HL-60/S4 treated with phorbol 12-myristate 13-acetate at 8.2 ng/mL for 4 days and 3 days (cell line): Measurements from ENCODE around the gene RPL12.

Experiments
- in situ Hi-C: fragments of 300-500 bp; cut with MboI; formaldehyde crosslinking; loops from 2 replicates; pipeline ENCODE4 v1.15.0; 2022; ENCODE audit warnings: low sequenced_read_pairs

The RPL12 gene

GRCh38 chr9:127444921-127445850, 6.0 kb downstream of the RPL12 start:
- in situ Hi-C loops = no loop called here

GRCh38 chr9:127444283-127444920, 6.8 kb downstream of the RPL12 start:
- in situ Hi-C loops = no loop called here

DNA sequence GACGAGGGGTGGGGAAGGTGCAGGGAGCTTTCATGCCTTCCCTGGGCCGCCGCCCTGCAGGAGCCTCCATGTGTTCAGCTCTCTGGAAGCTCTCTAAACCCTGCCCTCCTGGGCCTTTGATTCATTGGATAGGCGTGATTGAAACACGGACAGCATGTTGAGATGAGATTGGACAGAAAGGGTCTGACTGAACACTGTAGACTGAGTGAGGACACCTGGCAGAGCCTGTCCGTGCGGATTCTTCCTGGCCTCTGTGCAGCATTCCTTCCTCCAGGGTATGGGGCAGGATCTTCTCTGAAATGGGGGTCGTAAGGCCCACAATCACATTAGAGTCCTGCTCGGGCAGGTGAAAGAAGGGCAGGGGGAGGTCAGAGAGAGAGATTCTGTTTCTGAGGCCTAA, 12.8 kb downstream of the RPL12 start:
- in situ Hi-C loops = no loop called here

- in situ Hi-C loops = no loop called here
These were observed 13.5 kb downstream of the RPL12 start for GRCh38 chr9:127437497-127438264.

DNA sequence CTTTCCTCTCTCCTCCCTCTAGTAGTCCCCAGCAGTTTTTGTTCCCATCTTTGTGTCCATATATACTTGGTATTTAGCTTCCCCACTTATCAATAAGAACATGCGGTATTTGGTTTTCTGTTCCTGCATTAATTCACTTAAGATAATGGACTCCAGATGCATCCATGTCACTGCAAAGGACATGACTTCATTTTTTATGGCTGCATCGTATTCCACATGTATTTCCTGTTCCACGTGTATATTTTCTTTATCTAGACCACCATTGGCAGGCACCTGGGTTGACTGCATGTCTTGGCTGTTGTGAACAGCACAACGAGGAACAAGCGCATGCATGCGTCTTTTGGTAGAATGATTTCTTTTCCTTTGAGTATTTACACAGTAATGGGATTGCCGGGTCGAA, 20.8 kb downstream of the RPL12 start:
- in situ Hi-C loops = no loop called here

DNA sequence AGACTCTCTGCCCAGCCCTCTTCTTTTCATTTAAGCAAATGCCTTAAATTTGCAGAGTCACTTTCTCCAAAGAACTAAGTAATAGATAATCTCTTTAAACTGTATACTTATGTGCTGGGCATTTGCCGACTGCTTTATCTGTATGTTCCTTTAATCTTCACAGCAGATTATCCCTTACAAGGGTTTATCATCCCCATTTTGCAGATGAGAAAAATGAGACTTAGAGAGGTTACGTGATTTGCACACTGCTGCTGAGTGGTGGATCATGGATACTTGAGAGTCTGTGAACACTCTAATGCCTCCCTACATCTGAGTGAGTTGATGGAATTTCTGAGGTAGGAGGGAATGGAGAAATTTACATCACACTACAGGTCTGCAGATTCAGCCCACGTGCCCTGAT, 22.9 kb downstream of the RPL12 start:
- in situ Hi-C loops = no loop called here

- in situ Hi-C loops = no loop called here
These were observed 24.4 kb downstream of the RPL12 start for GRCh38 chr9:127426756-127427155.

GRCh38 chr9:127424676-127424999, 26.6 kb downstream of the RPL12 start:
- in situ Hi-C loops = no loop called here

DNA sequence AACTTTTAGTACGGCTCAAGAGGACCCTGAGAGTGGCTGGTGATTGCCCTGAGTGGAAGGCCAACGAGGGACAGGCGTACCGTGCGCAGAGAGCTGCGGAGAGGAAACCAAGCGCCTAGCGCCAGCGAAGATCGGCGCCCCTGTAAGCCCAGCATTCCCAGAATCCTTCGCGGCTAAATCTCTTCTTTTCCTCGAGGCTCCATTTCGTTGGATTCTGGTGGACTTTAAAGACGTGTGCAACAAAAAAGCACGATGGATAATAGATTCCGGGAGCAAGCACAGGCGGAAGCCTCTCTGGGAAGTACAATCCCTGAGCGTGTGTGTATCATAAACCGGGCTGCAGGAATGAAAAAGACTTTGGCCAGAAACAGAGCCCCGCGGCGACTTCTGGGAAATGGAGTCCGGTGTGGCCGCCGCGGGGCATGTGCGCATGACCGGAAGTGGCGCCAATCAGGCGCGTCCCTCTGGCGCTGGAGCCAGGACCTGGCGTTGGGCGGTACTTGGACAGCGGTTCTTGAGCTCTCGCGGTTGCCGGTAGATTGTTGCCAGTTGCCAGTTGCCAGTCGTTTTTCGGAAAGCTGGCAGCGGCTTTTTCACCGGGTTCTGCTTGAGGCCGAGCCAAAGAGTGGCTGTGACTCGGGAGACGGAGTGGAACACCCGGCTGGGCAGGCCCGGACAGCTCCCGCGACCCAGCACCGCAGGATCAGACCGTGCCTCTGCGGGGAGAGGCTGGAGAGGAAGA, 27.1 kb downstream of the RPL12 start, which contains the start of gene ZNF79:
ZNF79 (plus strand) TSS at position 449 of the 742 bp plus-strand sequence. CDS start 406 bp downstream, outside the sequence.
- in situ Hi-C loops = no loop called here

- in situ Hi-C loops = no loop called here
These were observed 27.7 kb downstream of the RPL12 start for GRCh38 chr9:127423476-127423933.

DNA sequence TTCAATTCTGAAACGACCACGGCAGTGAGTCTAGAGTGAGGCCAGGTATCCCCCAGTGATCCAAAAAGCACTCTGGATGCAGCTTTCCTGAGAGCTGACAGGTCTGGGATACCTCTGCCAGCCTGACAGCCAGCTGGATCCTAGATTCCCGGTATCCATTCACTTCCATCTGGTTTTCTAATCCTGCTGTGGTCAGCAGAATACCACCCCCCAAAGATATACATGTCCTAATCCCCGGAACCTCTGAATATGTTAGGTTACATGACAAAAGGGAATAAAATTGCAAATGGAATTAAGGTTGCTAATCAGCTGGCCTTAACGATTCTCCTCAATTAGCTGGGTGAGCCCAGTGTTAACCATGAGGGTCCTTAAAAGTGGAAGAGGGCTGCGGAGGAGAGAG, 28.4 kb downstream of the RPL12 start:
- in situ Hi-C loops = no loop called here

- in situ Hi-C loops = no loop called here
These were observed 28.9 kb downstream of the RPL12 start for GRCh38 chr9:127422133-127422782.

DNA sequence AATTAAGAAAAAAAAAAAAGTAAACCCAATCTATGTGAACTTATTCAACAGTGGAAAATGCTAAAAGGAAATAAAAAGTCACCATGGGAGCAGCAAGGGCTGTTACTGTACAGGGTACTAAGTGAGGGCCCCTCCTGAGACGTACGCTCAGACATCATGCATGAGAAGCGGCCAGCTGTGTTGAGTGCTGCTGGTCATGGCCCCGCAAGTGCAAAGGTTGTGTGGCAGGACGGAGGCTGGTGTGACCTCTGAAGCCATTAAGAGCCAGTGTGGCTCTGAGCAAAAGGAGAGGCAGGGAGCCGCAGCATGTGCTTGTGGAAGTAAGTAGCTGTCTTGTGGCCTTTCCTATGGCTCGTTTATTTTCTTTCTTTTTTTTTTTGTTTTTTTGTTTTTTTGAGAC, 30.1 kb downstream of the RPL12 start:
- in situ Hi-C loops = no loop called here

- in situ Hi-C loops = no loop called here
These were observed 31.9 kb downstream of the RPL12 start for GRCh38 chr9:127419348-127419747.

- in situ Hi-C loops = no loop called here
These were observed 33.2 kb downstream of the RPL12 start for GRCh38 chr9:127418037-127418471.

DNA sequence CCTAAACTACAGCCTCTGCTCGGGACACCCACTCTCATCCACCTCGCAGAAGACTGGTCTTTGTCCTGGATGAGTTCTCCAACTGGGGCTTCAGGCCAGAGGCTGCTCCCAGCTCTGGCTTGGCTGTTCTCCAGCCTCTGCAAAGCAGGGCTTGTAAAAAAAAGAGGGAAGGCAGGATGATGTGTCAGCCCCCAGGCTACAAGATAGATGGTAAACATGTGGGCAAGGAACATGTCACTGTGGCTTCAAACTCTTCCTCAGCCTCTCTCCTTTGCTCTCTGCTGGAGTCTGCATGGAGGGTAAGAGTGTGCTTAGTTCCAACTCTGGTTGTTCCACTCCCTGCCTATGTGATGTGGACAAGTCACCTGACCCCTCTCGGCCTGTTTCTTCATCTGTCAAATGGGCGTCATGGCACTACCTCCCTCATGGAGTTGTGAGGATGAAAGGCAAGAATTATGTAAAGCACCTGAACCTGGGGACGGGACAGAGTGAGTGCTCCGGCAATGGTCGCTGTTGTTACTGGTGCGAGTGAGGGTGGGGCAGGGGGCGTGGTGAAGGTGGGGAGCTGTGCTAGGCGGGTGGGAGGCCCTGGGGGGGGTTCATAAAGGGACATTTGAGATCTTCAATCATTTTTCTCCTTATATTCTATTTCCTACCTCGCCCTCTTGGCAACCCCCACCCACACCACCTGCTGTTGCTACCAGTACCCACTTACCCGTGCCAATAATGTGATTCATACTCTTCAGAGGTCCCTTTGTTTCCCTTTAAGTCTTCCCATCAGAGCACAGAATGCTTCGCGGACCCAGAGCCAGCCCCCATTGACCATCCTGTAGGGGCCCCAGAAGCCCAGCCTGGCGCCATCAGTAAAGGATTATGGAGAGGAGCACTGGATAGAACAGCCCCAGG, 33.8 kb downstream of the RPL12 start:
- in situ Hi-C loops = no loop called here

DNA sequence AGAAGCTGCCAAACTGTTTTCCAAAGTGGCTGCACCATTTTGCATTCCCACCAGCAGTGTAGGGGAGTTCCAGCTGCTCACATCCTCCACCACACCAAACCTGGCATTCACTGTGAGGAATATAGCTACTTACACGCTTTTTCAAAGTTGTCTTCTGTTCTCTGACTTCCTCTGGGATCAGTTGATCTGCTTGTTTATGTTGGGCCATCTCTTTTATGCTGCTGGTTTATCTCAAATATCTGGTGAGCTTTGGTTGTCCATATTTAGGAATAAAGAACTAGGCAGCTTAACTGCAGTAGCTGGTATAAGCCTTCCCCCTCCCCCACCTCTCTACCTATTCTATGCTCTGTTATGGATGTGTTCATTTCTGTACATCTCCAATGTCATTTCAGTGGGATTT, 35.5 kb downstream of the RPL12 start:
- in situ Hi-C loops = no loop called here

DNA sequence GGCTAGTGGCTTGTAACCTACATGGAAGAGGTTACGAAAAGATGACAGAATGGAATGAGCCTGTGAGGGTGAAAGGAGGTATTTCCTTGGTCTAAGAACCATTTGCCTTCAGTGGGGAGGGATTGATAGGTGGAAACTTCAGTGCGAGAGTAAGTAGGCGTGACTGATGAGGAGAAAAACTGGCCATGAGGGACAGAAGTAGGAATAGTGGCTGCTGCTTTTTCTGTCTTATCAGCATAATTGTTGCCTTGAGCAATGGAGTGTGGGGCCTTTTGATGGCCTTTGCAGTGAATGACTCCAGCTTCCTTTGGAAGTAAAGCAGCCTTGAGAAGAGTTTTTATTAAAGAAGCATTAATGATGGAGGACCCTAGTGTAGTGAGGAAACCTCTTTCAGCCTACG, 36.1 kb downstream of the RPL12 start:
- in situ Hi-C loops = no loop called here

DNA sequence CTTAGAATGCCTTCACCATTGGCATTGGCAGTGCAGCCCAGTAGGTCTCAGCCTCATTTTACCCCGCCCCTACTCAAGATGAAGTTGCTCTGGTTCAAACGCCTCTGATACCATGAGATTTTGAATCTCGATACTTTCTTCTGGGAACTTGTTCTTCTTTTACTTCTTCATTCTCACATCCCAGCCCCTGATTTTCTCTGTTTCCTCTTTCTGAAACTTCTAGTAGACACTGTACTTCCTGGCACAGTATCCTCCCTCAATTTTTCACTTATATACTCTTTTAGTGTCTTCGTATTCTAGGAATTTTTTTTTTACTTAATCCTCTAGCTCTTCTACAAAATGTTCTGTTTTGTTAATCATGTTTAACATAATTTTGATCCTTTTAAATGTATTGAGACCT, 40.1 kb downstream of the RPL12 start:
- in situ Hi-C loops = no loop called here
